NCI-H524 (cell line): ENCODE data around the gene PEX7.
"Not testable (repeated sequence)": the region's sequence is repeated elsewhere in the genome, so short reads cannot be mapped to it uniquely, and the experiment has no call there.

Source experiments
- DNase-seq, 2 experiments: peaks; one replicate each; lab custom pipeline; 2025; lab: John Stamatoyannopoulos, UW

Gene PEX7

GRCh38 chr6:136840276-136841001, 18.0 kb downstream of the PEX7 start:
- DNase-seq, result no peak

- no peak for DNase-seq
These were observed 20.8 kb downstream of the PEX7 start for GRCh38 chr6:136843210-136843609.

GRCh38 chr6:136846046-136846445, 23.7 kb downstream of the PEX7 start:
- peak; percentile 20 to 52 for DNase-seq

GRCh38 chr6:136846477-136846876, 24.1 kb downstream of the PEX7 start:
- DNase-seq, result not testable (repeated sequence)

- not testable (repeated sequence) for DNase-seq
These were observed 27.7 kb downstream of the PEX7 start for GRCh38 chr6:136849979-136850563.

GRCh38 chr6:136859430-136859829, 37.0 kb downstream of the PEX7 start:
- DNase-seq, result no peak

GRCh38 chr6:136860043-136860442, 37.7 kb downstream of the PEX7 start:
- DNase-seq, result no peak

GRCh38 chr6:136862662-136863061, 40.3 kb downstream of the PEX7 start:
- DNase-seq, result no peak

GRCh38 chr6:136863752-136864151, 41.4 kb downstream of the PEX7 start:
- DNase-seq, result no peak

GRCh38 chr6:136864676-136865075, 42.3 kb downstream of the PEX7 start:
- no peak for DNase-seq

- no peak for DNase-seq
These were observed 44.6 kb downstream of the PEX7 start for GRCh38 chr6:136866872-136867416.

GRCh38 chr6:136869451-136869850, 47.1 kb downstream of the PEX7 start:
- no peak for DNase-seq

GRCh38 chr6:136873748-136874147, 51.4 kb downstream of the PEX7 start:
- DNase-seq, result no peak

- DNase-seq, result not testable (repeated sequence)
These were observed 54.1 kb downstream of the PEX7 start for GRCh38 chr6:136876469-136876868.

- DNase-seq, result no peak
These were observed 58.5 kb downstream of the PEX7 start for GRCh38 chr6:136880748-136881460.

- no peak for DNase-seq
These were observed 63.7 kb downstream of the PEX7 start for GRCh38 chr6:136886091-136886490.

- no peak for DNase-seq
These were observed 65.6 kb downstream of the PEX7 start for GRCh38 chr6:136887953-136888352.

GRCh38 chr6:136889271-136890193, 67.1 kb downstream of the PEX7 start:
- DNase-seq, result no peak

- DNase-seq, result no peak
These were observed 67.9 kb downstream of the PEX7 start for GRCh38 chr6:136890194-136890839.

- no peak for DNase-seq
These were observed 68.6 kb downstream of the PEX7 start for GRCh38 chr6:136890986-136891385.

- no peak for DNase-seq
These were observed 70.8 kb downstream of the PEX7 start for GRCh38 chr6:136893187-136893586.
